ENCODE results near the gene GRN.
"Not testable (repeated sequence)": the region's sequence is repeated elsewhere in the genome, so short reads cannot be mapped to it uniquely, and the experiment has no call there.

The GRN gene

GRCh38 chr17:44361292-44362260 is 16.5 kb downstream of the GRN start:
- DNase-seq (ENCODE audit: low read depth), result no peak

- no peak for DNase-seq (ENCODE audit: low read depth)
These were observed 17.4 kb downstream of the GRN start for GRCh38 chr17:44362459-44362948.

- no peak for DNase-seq (ENCODE audit: low read depth)
These were observed 18.0 kb downstream of the GRN start for GRCh38 chr17:44362949-44363612.

DNA sequence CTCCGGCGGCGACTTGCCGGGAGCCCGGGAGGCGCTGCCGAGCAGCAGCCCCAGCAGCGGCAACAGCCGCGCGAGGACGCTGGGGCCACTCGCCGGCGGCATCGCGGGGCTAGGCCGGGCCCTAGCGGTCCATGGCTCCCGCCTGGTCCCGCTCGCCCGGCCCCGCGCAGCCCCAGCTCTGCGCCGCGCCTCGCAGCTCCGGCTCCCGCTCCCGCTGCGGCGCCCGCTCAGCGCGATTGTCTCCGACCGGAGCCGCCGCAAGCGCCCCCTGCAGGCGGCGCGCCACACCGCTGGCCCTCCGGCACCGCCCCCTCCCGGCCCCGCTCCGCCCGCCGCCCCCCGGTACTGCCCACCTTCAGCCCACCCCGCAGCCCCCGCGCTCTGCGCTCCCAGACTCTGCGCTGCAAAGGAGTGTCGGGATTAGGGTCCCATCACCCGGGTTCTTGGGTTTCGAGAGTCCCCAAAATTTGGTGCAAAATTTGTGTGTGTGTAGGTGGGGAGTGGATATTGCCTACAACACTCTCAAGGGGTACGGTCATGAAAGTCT is 18.6 kb downstream of the GRN start, which contains the start of gene FAM171A2:
Gene FAM171A2 (minus strand): TSS at position 241 of the 547 bp plus-strand sequence. CDS start 139 bp downstream, at position 102.
- DNase-seq (ENCODE audit: low read depth), result no peak

- DNase-seq (ENCODE audit: low read depth), result not testable (repeated sequence)
These were observed 19.9 kb downstream of the GRN start for GRCh38 chr17:44365051-44365450.

GRCh38 chr17:44367231-44367979 is 22.3 kb downstream of the GRN start:
- DNase-seq (ENCODE audit: low read depth), result no peak

GRCh38 chr17:44368391-44369243 is 23.5 kb downstream of the GRN start:
- DNase-seq (ENCODE audit: low read depth), result not testable (repeated sequence)

- DNase-seq (ENCODE audit: low read depth), result not testable (repeated sequence)
These were observed 24.4 kb downstream of the GRN start for GRCh38 chr17:44369414-44370023.

DNA sequence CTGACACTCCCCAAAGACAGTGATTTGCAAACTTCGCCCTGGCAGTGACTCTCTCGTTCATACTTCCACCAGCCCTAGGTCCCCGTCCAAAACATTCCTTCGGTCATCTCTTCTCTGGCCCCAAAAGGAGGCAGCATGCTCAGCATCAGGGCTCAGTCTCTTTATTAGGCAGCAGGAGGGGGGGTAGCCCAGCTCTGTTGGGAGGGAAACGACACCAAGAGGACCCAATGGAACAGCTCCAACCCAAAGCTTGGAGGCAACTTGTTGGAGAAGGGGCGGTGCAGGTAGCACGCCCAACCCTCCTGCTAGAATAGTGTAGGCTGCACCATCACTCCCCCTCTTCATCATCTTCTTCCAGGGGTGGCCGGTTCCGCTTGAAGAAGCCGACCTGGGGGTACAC is 26.9 kb downstream of the GRN start:
- DNase-seq (ENCODE audit: low read depth), result no peak

- no peak for DNase-seq (ENCODE audit: low read depth)
These were observed 29.4 kb downstream of the GRN start for GRCh38 chr17:44374306-44375195.

DNA sequence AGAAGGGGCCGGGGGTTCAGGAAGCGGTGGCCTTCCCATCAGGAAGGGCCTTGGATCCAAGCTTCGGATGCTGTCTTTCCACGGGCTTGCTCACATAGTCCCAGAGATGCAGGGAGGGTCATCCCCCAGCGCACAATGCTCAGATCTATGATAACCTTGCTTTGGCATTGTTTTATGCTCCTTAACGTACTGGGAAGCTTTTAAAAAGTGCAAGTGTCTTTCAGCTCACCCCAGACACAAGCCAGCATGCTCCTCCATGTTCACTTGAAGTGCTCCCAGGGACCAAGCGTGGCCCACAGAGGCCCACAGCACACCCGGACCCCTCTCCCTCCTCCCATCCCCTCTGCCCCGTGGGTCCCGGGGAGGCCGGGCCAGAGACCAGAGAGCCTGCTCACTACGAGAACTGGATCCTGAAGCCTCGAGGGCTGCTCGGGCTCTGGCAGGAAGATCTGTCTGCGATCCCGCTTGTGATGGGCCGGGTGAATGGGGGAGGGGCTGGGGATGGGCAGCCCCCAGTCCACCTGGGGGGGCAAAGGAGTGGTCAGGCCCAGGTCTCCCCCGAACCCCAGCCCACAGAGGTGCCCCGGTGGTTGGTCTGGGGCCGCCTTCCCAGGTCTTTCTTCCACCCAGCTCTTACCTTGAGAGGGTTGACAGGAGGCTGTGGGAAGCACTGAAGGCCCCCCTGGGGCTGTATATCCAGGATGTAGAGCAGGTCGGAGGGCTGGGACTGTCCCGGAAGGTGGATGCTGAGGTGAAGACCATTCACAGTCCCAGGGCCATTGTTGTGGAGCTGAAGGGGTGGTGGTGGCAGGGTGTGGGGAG is 30.3 kb downstream of the GRN start:
- DNase-seq (ENCODE audit: low read depth), result no peak

DNA sequence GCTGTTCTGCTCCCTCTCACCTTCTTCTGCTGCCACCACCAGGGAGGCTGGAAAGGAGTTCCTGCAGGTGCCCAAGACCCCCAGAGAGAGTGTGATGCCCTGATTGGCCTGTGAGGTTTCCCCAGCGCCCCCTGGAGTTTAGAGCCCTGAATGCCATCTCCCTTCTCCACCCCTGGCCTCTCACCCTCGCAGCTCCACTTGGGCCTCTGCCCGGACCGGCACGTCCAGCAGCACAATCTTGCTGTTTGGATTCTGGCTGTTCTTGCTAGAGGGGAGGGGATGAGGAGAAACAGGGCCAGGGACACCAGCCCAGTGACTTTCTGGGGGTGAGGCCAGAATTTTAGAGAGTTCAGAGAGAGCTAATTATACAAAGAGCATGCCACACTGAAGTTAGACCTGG is 31.0 kb downstream of the GRN start:
- DNase-seq (ENCODE audit: low read depth), result no peak

DNA sequence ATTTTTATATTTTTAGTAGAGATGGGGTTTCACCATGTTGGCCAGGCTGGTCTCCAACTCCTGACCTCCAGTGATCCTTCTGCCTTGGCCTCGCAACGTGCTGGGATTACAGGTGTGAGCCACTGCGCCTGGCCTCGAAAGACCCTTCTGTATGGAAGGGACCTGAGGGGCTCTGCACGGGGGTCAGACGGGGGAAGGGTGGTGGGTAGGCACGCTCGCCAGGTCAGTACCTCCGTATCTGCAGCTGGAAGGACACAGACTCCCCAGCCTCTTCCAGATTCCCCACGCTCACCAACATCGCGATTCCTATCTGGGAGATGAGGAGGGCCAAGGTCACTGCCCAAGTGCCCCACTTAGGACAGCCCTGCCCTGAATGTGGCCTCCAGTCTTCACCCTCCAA is 31.7 kb downstream of the GRN start:
- DNase-seq (ENCODE audit: low read depth), result no peak

- DNase-seq (ENCODE audit: low read depth), result no peak
These were observed 33.1 kb downstream of the GRN start for GRCh38 chr17:44378171-44378705.

DNA sequence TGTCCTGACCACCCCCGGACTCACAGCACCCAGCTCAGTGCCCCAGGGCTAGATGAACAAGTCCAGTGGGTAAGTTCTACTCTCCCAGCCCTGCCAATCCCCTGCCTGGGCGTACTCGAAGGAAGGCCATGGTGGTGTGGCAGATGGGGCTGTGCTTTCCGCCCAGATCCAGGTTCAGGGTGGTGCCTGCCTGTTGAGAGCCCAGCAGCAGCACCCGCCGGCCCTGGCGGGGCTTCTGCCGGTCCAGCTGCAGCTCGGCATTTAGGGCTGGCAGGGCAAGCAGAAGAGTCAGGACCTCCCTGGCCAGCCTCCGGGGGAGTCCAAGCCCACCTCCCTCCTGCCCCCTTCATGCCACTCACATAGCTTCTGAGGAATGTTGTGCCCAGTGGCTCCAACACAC is 34.8 kb downstream of the GRN start:
- no peak for DNase-seq (ENCODE audit: low read depth)

- no peak for DNase-seq (ENCODE audit: low read depth)
These were observed 35.7 kb downstream of the GRN start for GRCh38 chr17:44380767-44381166.

DNA sequence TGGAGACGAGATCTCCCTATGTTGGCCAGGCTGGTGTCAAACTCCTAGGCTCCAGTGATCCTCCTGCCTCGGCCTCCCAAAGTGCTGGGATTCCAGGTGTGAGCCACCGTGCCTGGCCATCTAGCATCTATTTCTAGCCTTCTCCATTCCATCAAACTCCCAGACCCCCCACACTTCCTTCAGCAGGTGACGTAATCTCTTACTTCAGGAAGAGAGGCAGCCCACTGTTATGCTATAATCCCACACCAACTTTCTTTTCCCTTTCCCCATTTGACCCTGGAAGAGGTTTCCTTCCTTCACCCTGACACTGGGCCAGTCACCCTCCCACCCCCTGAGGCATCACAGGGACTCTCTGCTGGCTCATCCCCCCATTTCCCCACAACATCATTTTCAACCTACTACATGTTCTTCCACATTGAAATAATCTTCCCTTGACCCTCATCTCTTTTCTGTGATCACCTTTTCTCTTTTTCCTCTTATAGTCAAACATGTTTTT is 36.8 kb downstream of the GRN start:
- DNase-seq (ENCODE audit: low read depth), result no peak

DNA sequence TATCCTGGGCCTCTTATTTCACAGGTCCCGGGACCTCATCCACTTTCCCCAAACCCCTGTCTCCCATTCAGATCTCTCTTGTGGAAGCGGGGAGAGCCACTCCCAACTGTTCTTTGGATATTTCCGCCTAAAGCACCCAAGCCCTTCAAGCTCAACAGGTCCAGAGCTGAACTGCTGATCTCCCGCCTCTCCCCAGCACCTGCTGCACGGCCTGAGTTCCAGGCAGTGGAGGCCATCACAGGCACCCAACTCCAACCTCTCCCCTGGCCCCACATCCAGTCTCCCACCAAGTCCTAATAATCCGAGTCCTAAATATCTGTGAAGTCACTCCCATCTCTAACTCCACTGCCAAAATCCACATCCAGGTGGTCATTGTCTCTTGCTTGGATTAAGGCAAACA is 37.8 kb downstream of the GRN start:
- no peak for DNase-seq (ENCODE audit: low read depth)
